ENCODE results near the gene HIVEP2.
A peak's percentile ranks its signal among the peaks of the same experiment; 100 is the strongest.

The HIVEP2 gene

DNA sequence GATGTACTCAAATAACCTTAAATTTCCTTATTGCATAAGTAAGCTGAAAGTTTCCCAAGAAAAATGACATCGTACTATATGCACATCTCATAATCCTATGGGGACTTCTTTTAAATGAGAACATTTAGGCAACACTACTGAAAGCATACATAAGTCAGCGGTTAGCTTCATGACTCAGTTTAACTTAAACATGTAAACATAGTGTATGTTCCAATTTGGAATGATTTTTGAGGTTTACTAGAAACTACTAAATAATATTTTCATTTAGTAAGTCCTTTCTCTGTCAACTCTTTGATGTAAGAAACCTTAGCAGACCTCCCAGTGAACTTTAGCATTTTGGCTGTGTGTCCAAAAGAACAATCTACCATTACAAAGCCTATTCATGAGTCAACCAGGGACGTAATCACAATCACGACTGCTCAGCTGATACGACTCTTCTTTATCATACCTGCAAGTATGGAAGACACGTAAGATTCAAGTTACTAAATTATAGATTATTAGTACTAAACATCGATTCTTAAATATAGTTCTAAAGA, 19.3 kb downstream of the HIVEP2 start:
- DNase-seq (ENCODE audit: low read depth in 3 of 3), result no peak

- DNase-seq (ENCODE audit: low read depth in 3 of 3), result no peak
Measured at GRCh38 chr6:142918339-142919042, 26.5 kb downstream of the HIVEP2 start.

DNA sequence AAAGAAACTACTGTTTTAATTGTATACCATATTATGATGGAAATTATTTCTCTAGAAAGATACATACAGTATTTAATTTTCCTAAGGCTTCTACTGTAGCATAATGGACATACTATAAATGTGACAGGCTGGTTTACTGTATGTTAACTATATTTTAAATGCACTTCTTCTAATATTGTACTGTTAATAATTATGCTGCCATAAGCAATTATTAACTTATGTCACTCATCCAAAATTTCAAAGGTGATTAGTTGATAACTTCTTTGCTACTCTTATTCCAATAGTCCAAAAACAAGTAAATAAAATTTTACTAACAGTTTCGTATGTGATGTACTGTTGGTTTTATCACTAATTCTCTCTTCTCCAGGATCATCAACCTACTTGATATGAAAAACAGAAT, 28.1 kb downstream of the HIVEP2 start:
- no peak for DNase-seq (ENCODE audit: low read depth in 3 of 3)

DNA sequence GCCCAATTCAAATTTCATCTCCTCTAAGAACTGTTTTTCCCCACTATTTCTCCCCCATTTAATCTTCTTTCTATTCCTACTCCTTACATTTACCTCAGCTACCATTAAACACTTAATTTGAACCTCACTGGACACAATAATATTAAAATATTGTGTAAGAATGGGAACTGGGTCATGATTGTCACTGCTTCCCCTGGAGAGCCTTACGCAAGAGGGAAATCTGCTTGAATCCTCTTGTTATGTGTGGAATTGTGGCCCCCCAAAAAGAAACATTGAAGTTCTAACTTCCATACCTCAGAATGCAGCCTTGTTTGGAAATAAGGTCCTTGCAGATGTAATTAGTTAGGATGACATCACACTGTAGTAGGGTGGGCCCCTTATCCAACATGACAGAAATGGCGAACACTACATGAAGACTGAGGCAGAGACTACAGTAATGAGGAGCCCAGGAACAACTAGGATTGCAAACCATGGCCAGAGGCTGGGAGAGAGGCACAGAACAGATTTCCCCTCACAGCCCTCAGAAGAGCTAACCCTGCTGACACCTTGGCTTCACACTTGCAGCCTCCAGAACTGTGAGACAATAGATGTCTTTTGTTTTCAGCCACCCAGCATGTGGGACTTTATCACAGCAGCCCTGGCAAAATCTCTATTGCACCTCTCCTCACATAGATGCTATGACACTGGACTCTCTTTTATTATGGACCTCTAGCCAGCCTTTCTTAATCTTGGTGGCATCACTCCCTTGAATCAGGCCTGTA, 29.9 kb downstream of the HIVEP2 start:
- DNase-seq (ENCODE audit: low read depth in 3 of 3), result no peak

DNA sequence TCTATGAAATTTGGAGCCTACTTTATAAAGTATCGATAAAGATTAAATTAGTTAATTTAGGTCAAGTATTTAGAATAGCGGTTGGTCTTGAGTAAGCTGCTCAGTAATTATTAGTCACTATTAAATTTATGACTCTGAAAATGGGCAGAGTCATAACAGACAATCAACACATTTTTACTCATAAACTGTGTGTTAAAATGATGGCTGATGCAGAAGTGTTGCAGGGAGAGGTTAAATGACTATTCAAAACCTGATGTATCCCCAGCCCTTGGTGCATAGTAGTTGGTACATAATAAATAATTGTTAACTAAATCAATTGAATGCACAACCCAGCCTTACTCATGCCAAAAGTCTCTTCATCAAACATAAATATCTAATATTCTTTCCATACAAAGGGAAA, 30.6 kb downstream of the HIVEP2 start:
- DNase-seq (ENCODE audit: low read depth in 3 of 3), result no peak

- DNase-seq (ENCODE audit: low read depth in 3 of 3), result peak in 2 of 3 experiments; percentile 57 to 64
Measured at GRCh38 chr6:142913511-142914047, 31.4 kb downstream of the HIVEP2 start.

DNA sequence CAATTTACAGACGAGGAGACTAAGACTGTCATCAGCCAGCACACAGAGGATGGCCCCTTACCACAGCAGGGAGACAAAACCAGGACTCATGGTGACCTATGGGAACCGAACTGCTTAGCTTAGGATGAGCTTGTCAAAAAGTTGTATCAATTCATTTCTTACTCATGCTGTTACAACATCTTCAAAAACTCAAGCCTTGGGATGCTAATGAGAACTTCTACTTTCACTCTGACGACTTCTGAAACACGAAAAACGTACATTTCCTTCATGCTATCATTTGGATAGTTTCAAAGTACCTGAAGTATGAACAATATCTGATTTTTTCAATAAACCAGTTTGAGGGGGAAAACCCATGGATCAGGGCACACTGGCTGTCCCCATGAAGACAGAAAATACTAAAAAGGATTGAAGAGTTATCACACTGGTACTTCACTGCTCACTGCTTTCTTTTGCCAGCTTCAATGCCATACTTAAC, 31.9 kb downstream of the HIVEP2 start:
- peak in 1 of 3 experiments; percentile 24 for DNase-seq (ENCODE audit: low read depth in 3 of 3)

DNA sequence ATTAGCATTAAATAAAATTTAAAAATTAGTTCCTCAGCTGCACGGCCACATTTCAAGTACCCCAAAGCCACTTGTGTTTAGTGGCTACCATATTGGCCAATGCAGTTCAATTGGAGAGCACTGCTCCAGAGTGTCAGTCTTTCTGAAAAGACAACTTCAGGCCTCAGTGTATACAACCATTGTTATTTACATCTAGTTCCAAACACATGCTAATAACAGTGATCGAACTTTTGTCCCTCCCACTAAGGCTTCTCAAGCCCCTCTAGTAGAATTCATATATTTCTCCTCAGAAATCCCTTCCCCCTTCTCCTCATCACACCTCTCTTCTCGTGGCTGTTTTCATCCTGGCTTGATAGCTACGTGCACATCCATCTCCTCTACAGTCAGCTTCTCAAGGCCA, 32.9 kb downstream of the HIVEP2 start:
- DNase-seq (ENCODE audit: low read depth in 3 of 3), result no peak

- DNase-seq (ENCODE audit: low read depth in 3 of 3), result no peak
Measured at GRCh38 chr6:142911430-142911829, 33.5 kb downstream of the HIVEP2 start.

DNA sequence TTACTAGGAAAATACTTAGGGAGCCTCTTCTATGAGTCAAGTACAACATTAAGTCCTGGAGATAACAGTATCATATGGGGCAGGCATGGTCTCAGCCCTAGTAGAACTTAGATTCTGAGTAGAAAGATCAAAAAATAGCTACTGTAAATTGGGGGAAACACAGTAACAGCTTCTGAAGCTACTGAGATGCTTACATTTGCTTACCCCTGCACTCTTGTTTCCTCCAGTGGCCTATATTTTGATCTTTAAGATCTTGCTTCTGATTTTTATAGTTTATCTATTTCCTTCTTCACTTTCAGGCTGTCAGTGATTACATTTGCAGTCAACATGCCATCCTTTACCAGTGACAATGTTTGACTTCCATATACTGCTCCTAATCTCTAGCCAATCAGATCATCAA, 35.3 kb downstream of the HIVEP2 start:
- DNase-seq (ENCODE audit: low read depth in 3 of 3), result no peak

DNA sequence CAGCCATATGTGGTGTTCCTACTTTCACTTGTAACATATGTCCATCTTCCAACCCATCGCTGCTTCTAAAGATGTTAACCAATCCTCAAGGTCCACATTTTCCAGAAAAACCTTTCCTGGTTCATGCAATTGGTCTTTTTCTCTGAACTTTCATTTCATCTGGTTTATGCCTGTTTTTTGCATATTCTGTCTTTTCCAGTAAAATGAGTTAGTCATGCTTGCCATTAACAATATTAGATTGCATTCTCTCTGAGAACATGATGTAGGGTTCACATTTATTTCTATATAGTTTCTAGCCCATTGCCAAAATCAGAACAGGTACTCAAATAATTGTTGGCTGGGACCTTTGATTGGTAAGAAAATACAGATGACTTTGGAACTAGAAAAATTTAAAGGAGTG, 36.7 kb downstream of the HIVEP2 start:
- no peak for DNase-seq (ENCODE audit: low read depth in 3 of 3)

GRCh38 chr6:142907544-142907943, 37.4 kb downstream of the HIVEP2 start:
- DNase-seq (ENCODE audit: low read depth in 3 of 3), result no peak

DNA sequence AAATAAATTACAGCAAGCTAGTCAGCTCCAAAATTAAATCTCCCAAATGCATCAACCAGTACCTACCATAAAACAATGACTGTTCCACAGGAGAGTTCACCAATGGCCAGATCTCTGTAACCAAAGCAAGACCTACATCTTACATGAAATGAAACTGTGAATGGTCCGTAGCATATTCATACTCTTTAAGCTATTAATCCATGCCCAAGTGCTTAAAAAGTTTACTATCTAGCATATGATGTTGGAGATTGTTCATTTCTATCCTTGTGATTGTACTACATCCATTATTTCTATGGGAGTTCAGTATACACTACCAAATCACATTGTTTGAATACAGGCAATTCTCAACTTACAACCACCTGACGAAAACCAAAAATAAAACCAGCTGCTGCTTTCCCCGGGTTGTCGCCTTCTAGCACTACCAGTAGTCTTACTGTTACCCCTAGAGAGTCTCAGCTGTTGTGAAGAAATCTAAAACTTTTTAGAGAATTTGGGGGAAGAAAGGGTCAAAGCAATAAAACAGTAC, 38.0 kb downstream of the HIVEP2 start:
- DNase-seq (ENCODE audit: low read depth in 3 of 3), result no peak

GRCh38 chr6:142903812-142904211, 41.2 kb downstream of the HIVEP2 start:
- DNase-seq (ENCODE audit: low read depth in 3 of 3), result no peak

GRCh38 chr6:142902636-142903053, 42.3 kb downstream of the HIVEP2 start:
- peak in 1 of 3 experiments; percentile 58 for DNase-seq (ENCODE audit: low read depth in 3 of 3)

GRCh38 chr6:142901611-142902010, 43.4 kb downstream of the HIVEP2 start:
- no peak for DNase-seq (ENCODE audit: low read depth in 3 of 3)

DNA sequence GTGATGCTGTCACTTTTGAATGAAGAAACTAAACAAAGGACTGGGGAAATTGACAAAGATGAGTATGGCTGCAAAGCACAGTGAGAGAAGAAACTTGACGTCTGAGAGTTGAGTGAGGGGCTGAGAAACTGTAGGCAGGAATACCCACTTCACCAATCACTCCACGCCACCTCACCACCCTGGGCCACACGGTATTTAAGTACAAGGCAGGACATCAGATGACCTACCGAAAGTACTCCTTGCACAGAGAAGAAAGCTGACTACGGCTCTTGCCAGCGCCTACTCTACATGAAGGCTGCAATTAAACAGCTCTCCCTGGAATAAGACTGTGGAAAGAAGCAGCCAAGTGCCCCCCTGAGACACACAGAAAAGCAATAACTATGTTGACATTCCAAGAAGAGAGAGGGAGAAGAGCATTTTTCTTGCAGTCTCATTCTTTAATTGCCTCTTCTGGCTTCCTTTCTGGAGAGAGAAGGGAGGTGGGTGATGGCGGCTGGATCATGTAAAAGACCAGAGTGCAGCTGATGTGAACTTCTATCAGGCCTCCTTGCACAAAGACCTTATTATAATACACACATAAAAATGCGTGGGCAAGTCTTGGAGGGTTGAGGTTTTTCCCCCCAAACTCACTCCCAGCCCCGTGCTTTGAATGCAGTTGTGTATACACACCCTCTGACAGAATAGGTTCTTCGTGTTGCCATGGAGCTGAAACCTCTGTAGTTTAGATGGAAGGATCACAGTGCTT, 44.6 kb downstream of the HIVEP2 start:
- DNase-seq (ENCODE audit: low read depth in 3 of 3), result no peak

DNA sequence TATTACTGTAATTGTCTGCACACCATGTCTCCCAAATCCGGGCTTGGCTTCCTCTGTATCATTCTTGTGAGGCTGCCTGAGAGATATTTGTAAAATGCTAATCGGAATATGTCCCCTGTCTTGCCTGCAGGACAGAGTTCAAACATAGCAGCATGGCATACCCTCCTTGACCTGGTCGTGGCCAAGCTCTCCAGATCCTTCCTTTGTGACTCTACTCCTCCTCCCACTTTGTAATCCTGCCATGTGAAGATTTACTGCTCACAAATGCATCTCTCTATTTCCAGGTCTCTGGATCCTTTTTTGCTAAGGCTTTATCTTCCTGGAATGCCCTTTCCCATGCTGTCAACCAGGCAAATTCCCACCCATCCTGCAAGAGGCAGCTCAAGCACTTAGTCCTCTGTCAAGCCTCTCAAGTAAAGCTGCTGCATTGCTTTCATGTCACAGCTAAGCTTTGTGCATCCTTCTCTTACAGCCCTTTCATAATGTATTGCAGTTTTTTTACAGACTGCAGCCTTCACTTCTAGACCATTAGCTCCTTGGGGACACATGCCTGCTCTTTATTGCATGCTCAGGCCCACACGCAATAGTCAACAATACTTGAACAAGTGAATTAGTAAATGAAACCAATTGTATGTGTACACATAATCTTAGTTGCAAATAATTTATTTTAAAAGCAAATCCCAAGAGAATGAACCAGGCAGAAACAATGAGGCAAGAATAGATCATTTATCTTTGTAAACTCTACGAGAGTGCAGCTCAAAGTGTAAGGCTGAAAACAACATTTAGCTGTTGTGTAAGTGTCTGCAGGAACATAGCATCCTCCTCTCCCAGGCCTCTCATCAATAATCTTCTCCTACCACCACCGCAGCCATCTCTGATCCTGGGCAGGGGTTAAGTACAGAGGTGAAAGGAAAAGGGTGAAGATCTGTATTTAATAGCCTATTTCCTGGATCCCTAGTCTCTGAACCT, 45.8 kb downstream of the HIVEP2 start:
- DNase-seq (ENCODE audit: low read depth in 3 of 3), result no peak

DNA sequence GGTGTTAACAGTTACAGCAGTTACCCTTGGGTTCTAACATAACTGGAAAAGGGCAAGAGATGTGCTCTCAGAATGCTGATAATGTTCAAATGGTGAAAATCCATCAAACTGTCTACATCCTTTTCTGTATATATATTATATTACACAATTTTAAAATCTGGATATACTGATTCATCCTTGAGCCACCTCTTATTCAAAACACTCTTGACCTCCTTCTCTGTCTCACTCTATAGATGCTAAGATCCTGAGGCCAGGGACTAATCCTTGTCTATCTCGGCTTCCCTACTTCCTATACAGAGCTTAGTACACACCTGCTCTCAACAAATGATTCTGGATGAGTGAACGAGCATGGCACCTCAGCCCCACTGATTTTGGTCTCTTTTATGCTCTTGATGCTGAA, 47.3 kb downstream of the HIVEP2 start:
- DNase-seq (ENCODE audit: low read depth in 3 of 3), result no peak

DNA sequence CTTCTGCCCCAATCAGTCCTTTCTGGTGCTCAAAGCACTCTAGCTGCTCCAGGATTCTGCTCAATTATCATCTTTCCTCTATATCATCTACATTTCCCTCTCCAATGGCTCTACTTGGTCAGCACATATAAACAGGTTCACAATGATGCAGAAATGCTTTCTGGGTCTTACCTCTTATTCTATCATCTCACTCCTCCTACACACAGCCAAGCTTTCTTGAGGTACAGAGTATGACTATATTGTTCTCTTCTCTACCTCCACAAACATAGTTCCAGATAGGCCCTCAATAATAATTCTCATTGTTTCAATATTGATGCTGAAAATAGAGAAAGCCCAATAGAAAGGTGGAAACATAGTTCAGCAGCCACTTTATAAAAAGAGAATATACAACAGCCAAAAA, 48.2 kb downstream of the HIVEP2 start:
- no peak for DNase-seq (ENCODE audit: low read depth in 3 of 3)

GRCh38 chr6:142893088-142893487, 51.9 kb downstream of the HIVEP2 start:
- DNase-seq (ENCODE audit: low read depth in 3 of 3), result no peak

Measured in stimulated activated CD4-positive, alpha-beta T cell treated with anti-CD3 and anti-CD28 coated beads, TNF-alpha, amount 100 ng/mL, for 24 hours (primary cell).